AML-193 (cell line): ENCODE data around the gene MLLT3.
A peak's percentile ranks its signal among the peaks of the same experiment; 100 is the strongest.

ENCODE experiments used
- DNase-seq, 2 experiments: peaks; one replicate each; lab custom pipeline; 2025; lab: John Stamatoyannopoulos, UW

The MLLT3 gene

DNA sequence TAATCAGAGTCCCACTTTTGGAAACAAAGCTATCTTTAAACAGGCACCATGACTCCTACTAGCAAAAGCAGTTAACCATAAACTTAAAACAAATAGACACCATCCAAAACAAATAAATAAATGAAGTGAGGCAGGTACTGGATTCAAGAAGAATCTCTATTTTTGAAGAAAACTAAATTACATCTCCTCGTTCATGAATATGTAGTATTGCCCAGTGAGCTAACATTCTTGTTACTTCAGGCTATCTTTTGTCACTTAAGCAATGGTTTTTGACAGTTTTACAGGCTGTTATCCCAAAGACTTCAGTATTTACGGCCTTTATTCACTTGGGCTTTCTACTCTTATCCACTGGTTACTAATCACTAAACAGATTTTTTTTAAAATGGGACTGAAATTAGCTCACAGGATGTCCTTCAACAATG lies 242.5 kb downstream of the MLLT3 start:
- DNase-seq = no peak

DNA sequence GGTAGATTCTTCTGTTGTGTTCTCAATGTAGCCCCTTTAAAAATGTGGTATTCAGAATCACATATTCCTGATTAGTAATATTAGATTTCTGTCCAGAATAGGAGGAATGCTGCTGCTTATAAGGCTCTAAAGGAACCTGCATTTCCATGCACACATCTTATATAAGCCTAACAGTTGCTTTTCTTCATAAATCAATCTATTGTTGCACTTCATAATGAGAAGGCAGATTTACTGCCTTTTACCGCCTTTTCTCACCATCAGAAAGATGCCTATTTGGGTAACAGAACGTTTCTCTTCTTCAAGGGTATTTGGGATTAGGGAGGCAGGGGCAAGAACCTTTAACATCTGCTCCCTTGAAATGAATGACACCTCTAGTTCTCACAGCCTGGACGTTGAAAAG lies 243.4 kb downstream of the MLLT3 start:
- no peak for DNase-seq

DNA sequence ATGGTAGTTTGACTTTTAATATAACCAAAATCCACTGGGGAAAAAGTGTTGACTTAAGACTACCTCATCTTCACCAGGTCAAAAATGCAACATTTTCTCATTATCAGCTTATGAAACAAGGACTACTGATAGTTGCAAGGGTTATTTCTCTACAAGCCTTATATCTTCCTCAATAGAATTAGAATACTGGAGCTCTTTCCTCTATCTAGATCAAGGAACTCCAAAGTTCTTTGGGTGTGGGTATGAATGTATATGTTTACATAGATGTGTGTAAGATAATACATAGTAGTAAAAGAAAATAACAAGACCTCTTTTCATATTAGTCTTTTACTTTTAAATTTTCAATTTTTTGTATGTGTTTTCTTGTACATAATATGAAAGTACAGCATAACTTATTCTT lies 244.5 kb downstream of the MLLT3 start:
- DNase-seq = no peak

DNA sequence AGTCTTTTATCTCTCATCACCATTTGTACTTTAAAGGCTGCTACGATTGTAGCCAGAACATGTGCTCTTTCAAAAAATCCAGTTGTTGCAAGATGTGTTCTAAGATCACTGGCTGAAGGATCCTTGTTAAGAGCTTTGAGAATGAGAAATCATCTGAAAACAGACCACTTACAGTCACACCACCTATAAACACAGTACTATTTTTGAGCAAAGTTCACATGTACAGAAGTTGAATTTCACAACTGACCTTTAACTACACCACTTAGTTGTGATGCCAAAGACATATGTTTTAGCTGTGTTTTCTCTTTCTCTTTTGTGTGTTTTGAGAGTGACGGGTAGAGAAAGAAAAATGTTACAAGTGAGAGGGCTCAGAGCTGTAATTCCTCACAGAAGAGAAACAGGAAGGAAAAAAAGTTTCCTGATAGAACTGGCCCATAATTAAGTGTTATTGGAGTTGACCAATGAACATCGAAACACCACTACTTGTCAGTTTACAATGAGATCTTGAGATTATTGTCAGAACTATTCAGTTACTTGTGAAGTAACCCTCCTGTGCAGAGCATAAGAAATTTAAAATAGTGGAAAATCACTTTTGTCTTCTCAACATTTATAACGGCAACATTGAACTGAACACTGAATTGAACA lies 245.4 kb downstream of the MLLT3 start:
- no peak for DNase-seq

DNA sequence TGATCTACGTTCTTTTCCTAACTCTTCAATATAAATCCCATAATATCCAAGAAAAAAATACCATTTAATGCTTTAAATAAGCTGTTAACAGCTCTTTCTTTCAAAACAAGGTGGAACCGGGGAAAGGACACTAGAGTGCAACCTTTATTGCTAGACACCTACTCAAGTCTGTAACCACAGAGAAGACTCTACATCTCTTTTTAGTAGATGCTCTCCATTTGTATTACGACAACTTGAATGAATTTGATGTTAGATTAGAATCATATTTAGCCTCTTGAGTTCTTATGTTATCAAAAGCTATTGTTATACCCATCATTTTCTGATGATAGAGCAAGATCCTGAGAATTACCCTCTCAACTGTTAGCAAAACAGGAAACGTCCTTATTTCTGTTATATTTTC lies 246.3 kb downstream of the MLLT3 start:
- DNase-seq = no peak

DNA sequence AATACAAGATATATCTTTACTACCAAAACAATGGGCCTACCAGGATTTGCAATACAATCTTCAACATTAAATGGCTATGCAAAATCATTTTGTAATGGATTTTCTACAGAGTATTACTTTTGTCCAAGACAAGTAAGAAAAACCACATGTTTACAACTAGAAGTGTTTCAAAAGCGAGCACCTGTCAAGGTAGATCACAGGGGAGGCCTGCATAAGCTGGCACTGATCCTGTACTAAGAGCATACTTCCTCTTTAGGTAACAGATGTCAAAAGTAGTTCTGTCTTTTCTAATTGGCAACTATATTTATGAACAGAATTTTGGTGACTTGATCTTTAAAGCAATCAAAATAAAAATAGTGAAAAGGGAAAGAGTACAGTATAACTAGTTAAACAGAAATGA lies 249.0 kb downstream of the MLLT3 start:
- DNase-seq = peak in 1 of 2 experiments; percentile 26

DNA sequence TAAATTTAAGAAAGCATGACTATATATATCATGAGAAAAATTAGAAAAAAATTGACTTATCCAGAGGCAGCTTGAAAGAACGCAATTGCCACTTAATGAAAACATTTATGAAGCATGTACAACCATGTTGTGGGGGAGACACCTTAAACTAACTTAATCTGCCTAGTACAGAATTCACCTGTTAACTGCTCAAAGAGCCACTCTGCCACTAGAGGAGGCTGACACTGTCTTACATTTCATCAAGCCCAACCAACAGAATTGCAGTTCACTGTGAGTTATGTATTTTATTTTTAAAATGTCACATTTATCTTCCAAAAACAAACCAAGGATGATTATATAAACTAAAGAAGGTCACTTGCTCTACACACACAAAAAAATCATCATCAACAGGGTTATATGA lies 252.9 kb downstream of the MLLT3 start:
- DNase-seq = no peak

DNA sequence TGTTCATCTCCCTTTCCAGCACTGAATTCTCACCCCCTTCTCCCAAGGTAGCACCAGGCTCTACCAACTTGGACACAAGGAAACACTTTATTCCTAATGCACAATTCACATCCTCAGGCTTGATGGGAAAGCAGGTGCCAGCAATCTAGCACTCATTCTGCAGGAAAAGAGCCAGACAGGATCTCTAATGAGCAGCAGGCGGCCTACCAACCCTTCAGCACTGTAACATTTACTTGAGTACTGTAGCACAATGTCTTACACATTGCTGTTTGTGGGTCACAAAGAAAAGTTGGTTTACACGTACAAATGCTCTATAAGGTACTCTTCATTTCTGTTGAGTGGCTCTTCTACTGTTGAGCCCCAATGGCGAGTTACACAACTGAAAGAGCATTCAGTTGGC lies 254.4 kb downstream of the MLLT3 start:
- DNase-seq = no peak

DNA sequence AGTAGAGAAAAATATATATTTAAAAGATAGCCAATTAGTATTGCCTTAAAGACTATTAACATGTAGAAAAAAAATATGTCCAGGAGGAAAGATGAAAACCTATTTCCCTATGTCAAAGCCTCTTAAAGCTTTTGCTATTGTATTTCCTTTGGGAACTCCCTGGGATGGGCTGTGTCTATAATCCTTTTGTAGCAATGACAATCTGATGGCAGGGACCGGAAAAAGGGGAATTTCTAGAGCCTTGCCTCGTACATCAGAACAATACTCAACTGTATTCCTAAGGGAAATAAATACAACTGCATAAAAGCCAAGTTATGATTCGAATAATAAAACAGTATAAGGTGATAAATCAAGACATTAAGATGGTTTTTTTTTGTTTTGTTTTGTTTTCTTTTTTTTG lies 257.3 kb downstream of the MLLT3 start:
- DNase-seq = no peak

DNA sequence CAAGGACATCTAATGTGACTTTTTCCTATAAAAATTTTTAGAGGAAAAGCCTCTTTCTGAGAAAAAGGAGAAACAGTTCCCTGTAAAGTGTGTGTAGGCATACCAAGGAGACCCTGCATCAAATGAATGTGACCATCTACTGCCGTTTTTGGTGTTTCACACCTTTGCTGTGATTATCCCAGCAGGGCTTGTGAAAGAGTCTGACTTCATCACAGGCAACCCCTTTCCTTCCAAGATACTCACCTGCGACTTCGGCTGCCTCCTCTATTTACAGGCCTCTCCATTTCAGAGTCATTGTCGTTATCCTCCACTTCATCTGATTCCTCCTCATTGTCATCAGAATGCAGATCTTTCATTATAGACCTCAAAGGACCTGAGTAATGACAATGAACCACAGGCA lies 259.1 kb downstream of the MLLT3 start:
- no peak for DNase-seq

DNA sequence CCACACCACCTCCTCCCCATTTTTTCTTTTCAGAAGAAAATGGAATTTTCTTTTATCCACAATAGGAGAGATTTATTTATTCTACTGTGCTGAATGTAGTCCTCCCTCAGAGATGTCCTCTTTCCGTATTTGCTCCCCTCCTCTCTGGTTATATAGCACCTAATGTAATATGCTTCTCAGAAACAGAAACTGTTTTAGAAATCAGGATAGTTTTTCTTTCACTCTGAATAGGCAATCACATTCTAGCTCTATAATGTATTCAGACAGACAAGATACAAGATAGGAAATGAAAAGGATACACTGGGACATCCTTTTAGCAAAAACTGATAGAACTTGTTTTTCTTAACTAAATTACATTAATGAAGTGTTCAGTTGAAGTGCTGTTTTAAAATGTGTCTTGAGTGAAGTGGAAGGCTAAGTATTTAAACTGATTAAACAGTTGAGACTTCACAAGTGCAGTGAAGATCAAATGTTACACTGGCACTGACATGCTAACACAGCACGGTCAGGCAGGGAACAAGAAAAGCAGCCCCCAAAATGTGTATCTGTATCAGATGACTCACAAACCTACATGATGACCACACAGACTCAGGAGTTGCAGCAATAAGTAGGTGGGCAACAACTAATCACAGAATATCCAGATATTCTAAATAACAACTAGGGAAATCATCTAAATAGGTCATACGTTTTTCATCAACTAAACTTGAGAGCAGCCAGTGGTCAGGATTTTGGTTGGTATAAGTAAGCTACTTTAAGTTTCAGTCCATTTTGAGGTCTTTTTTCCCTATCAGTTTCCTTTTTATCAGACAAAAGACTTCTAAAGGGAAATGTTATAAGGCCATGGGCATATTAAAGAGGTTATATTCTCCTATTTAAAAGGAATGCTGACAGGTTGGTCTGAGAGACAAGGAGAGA lies 260.4 kb downstream of the MLLT3 start:
- DNase-seq = no peak

DNA sequence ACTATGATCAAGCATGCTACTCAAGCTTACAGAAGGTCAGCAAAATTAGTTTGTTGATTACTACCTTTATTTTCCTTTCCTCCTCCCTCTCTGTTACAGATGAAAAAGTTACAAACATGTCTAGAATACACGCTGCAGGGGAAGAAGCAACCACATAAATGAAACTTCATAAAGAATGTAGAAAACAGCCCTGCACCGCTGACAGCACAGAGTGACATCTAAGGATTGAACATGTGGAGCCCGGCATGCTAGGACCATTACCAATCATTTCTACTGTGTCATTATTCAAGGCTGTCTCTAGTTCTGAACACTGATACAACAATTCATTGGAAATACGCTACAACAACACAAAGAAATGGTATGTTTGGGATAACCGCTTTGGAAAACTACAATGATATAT lies 261.1 kb downstream of the MLLT3 start:
- DNase-seq = no peak

DNA sequence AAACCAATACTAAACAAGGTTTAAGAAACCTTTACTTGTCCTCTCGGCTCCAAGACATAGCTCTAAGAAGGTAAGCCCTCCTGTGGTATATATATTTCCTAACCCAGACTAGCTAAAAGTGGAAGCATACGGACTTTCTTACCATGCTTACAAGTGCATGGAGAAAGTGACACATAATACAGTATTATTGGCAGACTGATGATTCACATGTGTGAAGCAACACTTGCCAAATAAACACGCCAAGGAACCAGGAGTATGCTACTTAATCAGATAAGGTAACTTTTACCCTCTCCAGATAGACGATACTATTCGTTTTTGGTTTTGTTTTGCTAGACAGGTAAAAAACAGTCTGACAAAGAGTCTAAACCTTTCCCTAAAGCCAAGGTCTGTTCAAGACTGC lies 264.1 kb downstream of the MLLT3 start:
- no peak for DNase-seq

DNA sequence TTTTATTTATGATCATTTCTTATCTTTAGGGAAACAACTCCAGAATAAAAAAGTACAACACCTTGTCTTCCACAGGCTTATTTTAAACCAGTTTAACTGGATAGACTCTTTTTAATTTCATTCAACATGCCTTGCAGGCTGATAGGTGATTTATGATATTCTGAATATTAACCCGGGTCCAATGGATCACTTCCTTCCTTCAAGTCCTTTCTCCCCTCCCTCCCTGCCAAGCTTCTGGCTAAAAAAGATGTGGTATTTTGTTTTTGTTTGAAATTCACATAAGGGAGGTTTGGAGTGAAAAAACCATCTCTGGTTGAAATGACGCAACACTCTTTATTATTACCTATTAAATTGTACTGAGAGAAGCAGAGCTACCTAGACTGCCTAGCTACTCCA lies 265.3 kb downstream of the MLLT3 start:
- DNase-seq = no peak

DNA sequence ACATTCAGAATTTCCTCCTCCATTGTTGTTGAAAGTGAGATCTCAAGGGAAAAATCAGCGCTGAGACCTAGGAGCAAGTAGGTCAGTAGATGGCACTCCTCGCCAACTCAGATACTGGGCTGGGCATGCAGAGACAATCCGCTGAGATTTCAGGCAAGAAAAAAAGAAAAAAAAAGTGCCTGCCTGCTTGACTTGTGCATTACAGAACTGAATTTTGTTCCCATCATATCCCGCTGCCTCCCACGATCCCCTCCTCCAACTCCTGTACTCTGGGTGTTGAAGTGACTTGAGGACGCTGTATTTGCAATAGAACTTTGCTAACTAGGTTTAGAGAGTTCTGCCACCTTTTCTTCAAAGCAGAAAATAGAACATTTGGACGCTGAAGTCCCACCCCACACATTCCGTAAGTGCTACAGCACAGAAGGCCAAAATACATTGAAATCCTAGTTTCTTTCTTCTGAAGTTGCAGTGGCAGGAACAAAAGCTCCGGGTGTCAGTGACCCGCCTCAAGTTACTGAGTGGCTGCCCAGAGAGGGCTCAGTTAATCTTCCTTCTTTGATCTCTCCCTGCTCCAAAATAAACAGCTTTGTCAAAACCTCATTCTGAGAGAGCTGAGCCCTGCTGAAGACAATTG lies 265.8 kb downstream of the MLLT3 start:
- peak; percentile 43 to 45 for DNase-seq

DNA sequence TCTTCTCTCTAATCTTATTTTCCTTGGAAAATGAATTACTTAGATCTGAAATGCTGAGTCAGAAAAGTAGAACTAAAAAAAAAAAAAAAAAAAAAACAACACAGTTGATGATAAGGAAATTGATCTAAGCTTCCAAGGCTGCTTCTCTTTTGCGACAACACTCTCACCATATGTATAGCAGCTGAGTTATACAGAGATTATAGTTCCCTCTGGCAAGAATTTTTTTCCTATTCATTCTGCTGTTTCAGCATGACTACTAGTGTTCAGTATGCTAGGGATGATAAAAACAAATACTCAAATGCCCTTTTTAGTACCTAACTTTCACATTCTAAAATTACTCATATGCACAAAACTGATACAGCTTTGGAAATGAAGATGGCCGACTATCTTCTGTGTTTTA lies 267.3 kb downstream of the MLLT3 start:
- DNase-seq = no peak

DNA sequence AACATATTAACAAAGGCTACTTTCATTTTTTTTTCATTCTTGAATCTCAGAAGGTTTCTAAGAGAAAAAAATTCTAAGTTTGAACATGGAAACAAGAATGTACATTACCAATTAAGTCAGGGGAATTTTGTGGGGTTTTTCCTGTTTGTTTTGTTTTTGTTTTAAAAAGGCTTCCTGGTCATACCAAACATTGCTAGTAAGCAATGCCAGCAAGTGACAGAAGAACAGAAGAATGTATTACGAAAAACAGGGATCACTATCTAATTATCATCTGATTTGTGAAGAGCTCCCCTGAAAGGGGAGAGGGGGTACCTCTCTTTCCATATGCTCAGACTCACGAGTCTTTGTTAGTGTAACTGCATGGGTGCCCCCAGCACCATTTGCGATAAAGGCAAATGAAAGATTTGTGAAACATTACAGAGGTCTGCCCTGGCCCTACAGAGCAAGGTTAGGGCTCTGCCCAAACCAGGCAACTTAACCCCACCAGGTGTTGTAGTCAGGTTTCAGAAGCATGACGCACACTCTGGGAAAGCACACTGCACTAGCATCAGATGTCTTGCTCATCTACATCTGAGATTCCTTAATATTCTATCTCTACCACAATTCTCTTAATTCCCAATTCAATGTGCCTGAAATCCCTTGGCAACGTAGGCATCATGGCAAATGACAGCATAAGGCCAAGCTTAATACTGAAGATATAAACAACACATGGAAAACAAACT lies 268.2 kb downstream of the MLLT3 start:
- no peak for DNase-seq

DNA sequence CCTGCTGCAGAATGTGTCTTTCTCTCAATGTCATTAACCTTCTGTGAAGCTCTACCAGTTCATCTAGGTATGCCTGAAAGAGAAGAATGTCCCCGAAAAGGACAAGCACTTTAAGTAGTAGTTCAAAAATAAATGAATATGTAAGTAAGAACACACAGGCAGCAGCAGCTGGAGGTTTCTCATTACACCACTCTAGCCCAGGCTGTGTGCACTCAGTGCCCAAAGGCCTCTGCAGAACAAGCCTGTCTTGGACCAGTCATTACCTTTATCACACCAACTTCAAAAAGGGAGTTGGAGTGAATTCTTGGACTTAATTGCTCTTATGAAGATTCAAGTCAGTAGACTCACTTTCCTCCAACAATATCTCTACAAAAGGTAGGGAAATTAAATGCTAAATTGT lies 268.8 kb downstream of the MLLT3 start:
- no peak for DNase-seq

DNA sequence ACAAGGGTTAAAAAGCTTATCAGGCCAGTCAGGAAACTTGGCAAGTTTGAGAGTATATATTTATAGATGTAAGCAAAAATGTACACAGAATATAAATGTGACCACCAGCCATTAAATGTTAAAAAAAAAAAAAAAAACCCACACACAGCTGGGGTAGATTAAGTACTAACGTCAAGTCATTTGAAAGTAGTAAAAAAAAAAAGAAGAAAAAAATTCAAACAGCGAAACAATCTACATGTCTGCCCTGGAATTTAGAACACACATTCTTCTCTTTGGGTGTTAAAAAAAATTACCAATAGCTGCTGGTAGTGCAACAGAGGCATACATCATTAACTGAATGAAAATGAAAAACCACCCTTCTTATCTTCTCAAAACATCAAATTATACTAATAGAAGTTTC lies 269.7 kb downstream of the MLLT3 start:
- no peak for DNase-seq

DNA sequence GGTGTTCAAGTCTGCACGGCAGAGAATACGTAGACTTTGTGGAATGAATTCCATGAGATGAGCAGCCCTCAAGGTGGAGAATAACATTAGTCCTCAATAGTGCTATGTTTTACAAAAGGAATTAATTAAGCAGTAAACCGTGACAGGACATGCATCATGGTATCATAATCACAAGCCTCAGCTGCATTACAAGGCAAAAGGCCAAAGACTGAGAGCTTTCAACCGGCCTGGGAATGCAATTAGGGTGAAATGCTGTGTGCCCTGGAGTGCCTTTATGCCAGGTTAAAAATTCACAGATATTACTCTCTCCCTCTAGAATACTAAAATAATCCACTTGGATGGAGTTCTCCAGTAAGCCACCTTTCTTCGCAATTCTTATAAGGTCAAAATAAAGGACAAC lies 270.6 kb downstream of the MLLT3 start:
- no peak for DNase-seq

DNA sequence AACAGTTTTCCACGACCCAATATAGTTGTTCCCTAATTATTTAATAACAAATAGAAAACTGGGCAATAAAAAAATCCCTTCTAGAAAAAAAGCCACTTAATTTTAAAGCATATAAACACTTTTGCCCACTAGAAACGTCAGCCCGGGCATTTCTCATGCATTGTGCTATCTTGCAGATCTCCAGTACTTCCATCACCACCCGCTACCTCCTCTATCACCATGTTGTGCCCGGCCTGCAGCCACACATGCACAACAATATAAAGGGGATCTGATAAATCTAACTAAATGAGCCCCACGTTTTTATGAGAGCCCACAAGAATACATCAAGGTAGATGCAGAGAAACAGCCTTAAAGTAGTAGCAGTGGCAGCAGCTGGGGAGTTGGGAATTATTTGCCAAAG lies 272.7 kb downstream of the MLLT3 start:
- DNase-seq = no peak

DNA sequence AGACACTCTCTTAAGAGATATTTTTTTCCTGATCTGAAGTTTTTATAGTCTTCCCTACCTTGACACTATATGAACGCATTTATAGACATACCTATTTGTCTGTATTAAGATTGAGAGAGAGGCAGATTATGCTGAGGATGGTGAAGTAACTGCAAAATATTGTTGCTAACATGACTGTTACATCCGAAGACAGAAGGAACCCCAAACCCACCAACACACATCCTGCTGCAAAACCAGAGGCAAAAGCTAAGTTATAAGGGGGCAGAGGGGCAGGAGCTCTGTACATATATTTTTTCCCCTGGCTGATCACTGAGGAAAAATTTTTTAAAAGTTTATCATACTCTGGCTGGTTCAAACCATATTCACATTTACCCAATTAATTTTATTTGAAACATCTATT lies 279.0 kb downstream of the MLLT3 start:
- no peak for DNase-seq

DNA sequence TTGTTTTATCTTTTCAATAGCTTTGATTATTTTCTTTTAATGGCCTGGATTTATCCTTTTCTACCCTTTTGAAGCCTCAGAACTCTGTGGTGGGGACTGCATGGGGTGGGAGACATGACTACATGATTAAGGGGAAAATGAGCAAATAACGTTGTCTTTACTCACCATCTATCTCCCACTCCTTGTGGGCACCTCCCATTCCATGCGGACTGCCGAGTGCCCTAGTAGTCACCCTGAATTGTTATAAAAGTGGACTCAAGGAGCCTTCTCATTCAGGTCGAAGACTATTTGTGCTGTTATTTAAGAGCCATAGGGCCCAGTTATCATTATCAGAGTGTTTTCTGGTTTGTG lies 281.8 kb downstream of the MLLT3 start:
- no peak for DNase-seq
